GM10248 (cell line): Measurements from ENCODE around the gene ZNF469.

Experiments used
- CTCF ChIA-PET: fragments of 300-600 bp; sonication (Branson Sonifier 250); formaldehyde crosslinking; extraction: SDS; loops from one replicate; lab custom pipeline; 2021; ENCODE audit warnings: antibody characterized with exemption; lab: Yijun Ruan, JAX
- POLR2A ChIA-PET: fragments of 350-650 bp; sonication (Branson Sonifier 250); formaldehyde crosslinking; extraction: SDS; loops from one replicate; lab custom pipeline; 2020; ENCODE audit warnings: antibody characterized with exemption; lab: Yijun Ruan, JAX
- DNase-seq: peaks from one replicate; pipeline ENCODE4 v3.0.0; 2012; ENCODE audit errors: extremely low spot score
- CTCF ChIP-seq: IDR thresholded peaks from 2 replicates; pipeline ENCODE4 v1.5.1; 2012; ENCODE audit warnings: mild to moderate bottlenecking, low read depth; ENCODE audit errors: extremely low read depth, missing control alignments, control extremely low read depth

ZNF469 gene

GRCh38 chr16:88382491-88383400 lies at the start of gene ZNF469:
Gene ZNF469, plus strand, starts transcription at chr16:88382959. Its CDS starts 44,512 bp downstream, at chr16:88427471.
- CTCF ChIA-PET: interaction anchor here (1.1 kb wide), 1 partner anchor 18 kb away, joined by 3 read pairs; no protein-coding TSS in a partner anchor
- no peak for DNase-seq
- POLR2A ChIA-PET: no interaction called here
- TF ChIP-seq CTCF: no peak

GRCh38 chr16:88333848-88334777 lies 48.6 kb upstream of the ZNF469 start:
- ChIA-PET POLR2A (no interaction called here), CTCF (no interaction called here)
- no peak for DNase-seq

GRCh38 chr16:88334778-88335720 lies 47.7 kb upstream of the ZNF469 start:
- POLR2A ChIA-PET: no interaction called here
- CTCF ChIA-PET: no interaction called here
- no peak for TF ChIP-seq CTCF

More at GRCh38 chr16:88333848-88334777, 48.6 kb upstream of the ZNF469 start:
- no peak for TF ChIP-seq CTCF

GRCh38 chr16:88337021-88337420 lies 45.7 kb upstream of the ZNF469 start:
- no peak for TF ChIP-seq CTCF
- POLR2A ChIA-PET: no interaction called here
- CTCF ChIA-PET: no interaction called here
- no peak for DNase-seq

More at GRCh38 chr16:88334778-88335720, 47.7 kb upstream of the ZNF469 start:
- no peak for DNase-seq

GRCh38 chr16:88337538-88337937 lies 45.2 kb upstream of the ZNF469 start:
- ChIA-PET CTCF (interaction anchor here (0.8 kb wide), 1 partner anchor 13 kb away, joined by 3 read pairs; no protein-coding TSS in a partner anchor), POLR2A (no interaction called here)
- no peak for TF ChIP-seq CTCF
- DNase-seq: no peak

GRCh38 chr16:88338111-88338510 lies 44.6 kb upstream of the ZNF469 start:
- no peak for DNase-seq
- no peak for TF ChIP-seq CTCF
- ChIA-PET POLR2A (no interaction called here), CTCF (interaction anchor here (0.8 kb wide), 1 partner anchor 13 kb away, joined by 3 read pairs; no protein-coding TSS in a partner anchor)
